Measurements from ENCODE around the gene BRSK2. TPM values are rescaled to one million over a fixed set of nuclear protein-coding genes. Genes with fewer than 3 reads are reported as not detected.

The BRSK2 gene
- total and polyA plus RNA-seq, 2 experiments from 2014 or later = 4.7 to 13.6 TPM

Other genes with a start within 250 kb of the BRSK2 start
- gene MUC5AC, start 232.0 kb upstream of the BRSK2 start, total RNA-seq = under 0.01 and 0.07 TPM in 2 replicates
- 0.02 and 0.08 TPM in 2 replicates for gene MUC5AC, start 232.0 kb upstream of the BRSK2 start, polyA plus RNA-seq
- gene MUC5B, start 166.9 kb upstream of the BRSK2 start, total RNA-seq = 0.07 and 0.08 TPM in 2 replicates
- gene MUC5B, start 166.9 kb upstream of the BRSK2 start, polyA plus RNA-seq = 0.06 and 0.15 TPM in 2 replicates
- gene TOLLIP, start 80.3 kb upstream of the BRSK2 start, total RNA-seq = 33.3 and 40.9 TPM in 2 replicates
- gene TOLLIP, start 80.3 kb upstream of the BRSK2 start, polyA plus RNA-seq = 80.9 and 84.0 TPM in 2 replicates
- gene MOB2, start 96.8 kb downstream of the BRSK2 start, total RNA-seq = 12.5 and 18.5 TPM in 2 replicates
- gene MOB2, start 96.8 kb downstream of the BRSK2 start, polyA plus RNA-seq = 37.5 and 48.2 TPM in 2 replicates
- 7.9 and 8.0 TPM in 2 replicates for gene DUSP8, start 182.3 kb downstream of the BRSK2 start, total RNA-seq
- gene DUSP8, start 182.3 kb downstream of the BRSK2 start, polyA plus RNA-seq = 13.0 and 17.7 TPM in 2 replicates
- not detected in 2 replicates for gene KRTAP5-1, start 195.3 kb downstream of the BRSK2 start, total RNA-seq
- 0.28 TPM in 1 of 2 replicates, not detected in the other for gene KRTAP5-1, start 195.3 kb downstream of the BRSK2 start, polyA plus RNA-seq
- not detected in 2 replicates for gene KRTAP5-2, start 208.4 kb downstream of the BRSK2 start, total RNA-seq
- not detected in 2 replicates for gene KRTAP5-2, start 208.4 kb downstream of the BRSK2 start, polyA plus RNA-seq
- gene KRTAP5-3, start 218.5 kb downstream of the BRSK2 start, total RNA-seq = not detected in 2 replicates
- not detected in 2 replicates for gene KRTAP5-3, start 218.5 kb downstream of the BRSK2 start, polyA plus RNA-seq
- gene KRTAP5-4, start 232.2 kb downstream of the BRSK2 start, total RNA-seq = not detected in 2 replicates
- not detected in 2 replicates for gene KRTAP5-4, start 232.2 kb downstream of the BRSK2 start, polyA plus RNA-seq
- not detected in 2 replicates for gene KRTAP5-5, start 239.8 kb downstream of the BRSK2 start, total RNA-seq
- 0.39 and 0.54 TPM in 2 replicates for gene KRTAP5-5, start 239.8 kb downstream of the BRSK2 start, polyA plus RNA-seq